ENCODE data around the gene TIGD4. TPM values are rescaled to one million over a fixed set of nuclear protein-coding genes. Genes with fewer than 3 reads are reported as not detected.

The TIGD4 gene
- total and polyA plus RNA-seq, 2 of the 8 experiments (the other 6 are each of a cell fraction or from before 2014, with no cell fraction given), result 0.42 to 2.3 TPM

GRCh38 chr4:152784490-152785350, 5.2 kb upstream of the TIGD4 start (continued):
- TF ChIP-seq CEBPB (IDR thresholded peaks at IDR 0.05; ENCODE audit: low read depth, low read length), result no peak
- no peak for TF ChIP-seq HDAC6 (IDR thresholded peaks at IDR 0.05; ENCODE audit: low read depth, low read length)
- TF ChIP-seq SIRT6 (IDR thresholded peaks at IDR 0.05; ENCODE audit: low read length), result no peak
- TF ChIP-seq SUZ12 (IDR thresholded peaks at IDR 0.05; ENCODE audit: low read length), result no peak
